ENCODE measurements around the gene IL11RA.

DNA sequence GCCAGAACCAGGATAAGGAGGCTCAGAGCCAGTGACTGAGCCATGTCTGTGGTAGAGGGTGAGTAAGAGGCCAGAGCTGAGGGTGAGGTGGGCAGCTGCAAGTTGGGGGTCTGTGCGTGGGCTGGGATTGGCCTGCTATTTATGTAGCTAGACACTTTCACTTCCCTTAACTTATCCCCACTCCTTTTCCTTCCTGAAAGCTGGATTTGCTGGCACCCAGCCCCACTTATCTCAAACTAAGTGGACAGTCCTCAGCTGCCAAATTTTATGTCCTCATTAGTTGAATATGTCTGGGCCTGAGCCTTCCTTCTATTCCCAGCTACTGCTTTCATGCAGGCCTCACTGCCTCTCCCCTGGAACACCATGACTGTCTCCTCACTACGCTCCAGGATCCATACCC is 58.0 kb downstream of the IL11RA start, which contains the start of gene CCL21:
- TF ChIP-seq, protein P1, sequence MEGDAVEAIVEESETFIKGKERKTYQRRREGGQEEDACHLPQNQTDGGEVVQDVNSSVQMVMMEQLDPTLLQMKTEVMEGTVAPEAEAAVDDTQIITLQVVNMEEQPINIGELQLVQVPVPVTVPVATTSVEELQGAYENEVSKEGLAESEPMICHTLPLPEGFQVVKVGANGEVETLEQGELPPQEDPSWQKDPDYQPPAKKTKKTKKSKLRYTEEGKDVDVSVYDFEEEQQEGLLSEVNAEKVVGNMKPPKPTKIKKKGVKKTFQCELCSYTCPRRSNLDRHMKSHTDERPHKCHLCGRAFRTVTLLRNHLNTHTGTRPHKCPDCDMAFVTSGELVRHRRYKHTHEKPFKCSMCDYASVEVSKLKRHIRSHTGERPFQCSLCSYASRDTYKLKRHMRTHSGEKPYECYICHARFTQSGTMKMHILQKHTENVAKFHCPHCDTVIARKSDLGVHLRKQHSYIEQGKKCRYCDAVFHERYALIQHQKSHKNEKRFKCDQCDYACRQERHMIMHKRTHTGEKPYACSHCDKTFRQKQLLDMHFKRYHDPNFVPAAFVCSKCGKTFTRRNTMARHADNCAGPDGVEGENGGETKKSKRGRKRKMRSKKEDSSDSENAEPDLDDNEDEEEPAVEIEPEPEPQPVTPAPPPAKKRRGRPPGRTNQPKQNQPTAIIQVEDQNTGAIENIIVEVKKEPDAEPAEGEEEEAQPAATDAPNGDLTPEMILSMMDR (conservative IDR thresholded peaks at IDR 0.05; ENCODE audit: low read length), result no peak
- TF ChIP-seq EZH2phosphoT487 (IDR thresholded peaks at IDR 0.05; ENCODE audit: borderline replicate concordance, low read depth, low read length), result no peak

All from OCI-LY7 (cell line).